Right atrium auricular region (tissue), 2 donors: Measurements from ENCODE around the gene FXYD6. TPM values are rescaled to one million over a fixed set of nuclear protein-coding genes. Genes with fewer than 3 reads are reported as not detected.

Experiments used
- DNase-seq: peaks from one replicate; pipeline ENCODE4 v3.0.0-alpha.2; 2019; ENCODE audit warnings: low spot score
- H3K27ac ChIP-seq, 2 donors: fragments of 200-600 bp; sonication (generic); 1 replicate in 1 of 2; 2 replicates in 1 of 2; pipeline ENCODE4 v1.5.1; 2016 to 2019
- H3K27me3 ChIP-seq, 2 donors: fragments of 200-600 bp; sonication (generic); one replicate each; pipeline versions ENCODE4 v1.5.1 to v1.6.0; 2017 to 2019
- H3K36me3 ChIP-seq: fragments of 200-600 bp; sonication (generic); one replicate; pipeline ENCODE4 v1.5.1; 2016
- H3K4me1 ChIP-seq, 2 donors: fragments of 200-600 bp; sonication (generic); one replicate each; pipeline versions ENCODE4 v1.5.1 to v1.6.0; 2017 to 2019
- H3K4me3 ChIP-seq, 2 donors: fragments of 200-600 bp; sonication (generic); 1 replicate in 1 of 2; 2 replicates in 1 of 2; pipeline ENCODE4 v1.5.1; 2017 to 2019; ENCODE audit warnings: mild to moderate bottlenecking in 1 of 2, moderate library complexity in 1 of 2
- H3K9me3 ChIP-seq, 2 donors: fragments of 200-600 bp; sonication (generic); one replicate each; pipeline ENCODE4 v1.5.1; 2019
- total RNA-seq, 2 donors: library from RNA; depleted of rRNA; stranded (reverse); fragments of >200 nt; gene quantifications; one replicate each; pipeline ENCODE4 v1.1.0, GENCODE V29; 2016
- TF ChIP-seq, protein P1 (sequence below), 2 donors: fragments of 200-600 bp; sonication (generic); IDR thresholded peaks; one replicate each; pipeline ENCODE4 v1.5.1; 2019; ENCODE audit warnings: antibody characterized with exemption in 2 of 2

The FXYD6 gene
- total RNA-seq, 2 donors from 2014 or later = 28.6 to 42.6 TPM

DNA sequence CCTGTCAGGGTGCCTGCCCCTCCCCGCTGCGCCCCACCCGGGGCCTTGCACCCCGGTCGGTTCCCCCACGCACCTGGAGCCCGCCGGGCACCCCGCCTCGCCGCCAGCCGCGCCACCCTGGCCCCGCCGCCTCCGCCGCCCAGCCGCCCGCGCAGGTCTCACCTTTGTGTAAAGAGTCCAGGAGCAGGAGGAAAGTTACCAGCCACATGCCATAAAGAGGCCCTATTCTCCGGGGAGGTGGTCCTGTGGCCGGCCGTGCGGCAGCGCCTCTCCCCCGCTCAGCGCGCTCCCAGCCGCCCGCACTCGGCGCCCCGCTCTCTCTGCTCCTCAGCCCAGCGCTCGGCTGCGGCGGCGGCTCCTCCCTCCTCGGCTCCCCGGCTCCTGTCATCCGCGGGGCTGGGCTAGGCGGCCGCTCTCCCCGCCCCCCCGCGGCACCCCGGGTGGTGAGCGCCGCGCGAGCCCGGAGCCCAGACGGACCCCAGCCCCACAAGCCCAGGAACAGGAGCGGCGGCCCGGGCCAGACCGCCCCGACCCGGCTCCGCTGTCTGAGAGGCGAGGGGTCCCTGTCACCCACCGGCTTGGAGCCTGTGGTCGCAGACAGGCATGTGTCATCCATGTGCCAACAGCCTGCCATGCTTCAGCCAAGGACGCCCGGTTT lies 79.5 kb downstream of the FXYD6 start, which contains the start of gene DSCAML1:
Gene DSCAML1, minus strand, starts transcription at position 345 of the 658 bp plus-strand sequence. Its CDS starts 137 bp downstream, at position 208.
- Histone ChIP-seq H3K4me3 (peak within 1 kb of the TSS; percentile 6 to 47), H3K4me1 (peaks cover 0 to 18% of the 10 kb centered on the region in 2 donors), H3K9me3 (no peaks in the 10 kb centered on the region), H3K36me3 (no peaks in the 10 kb centered on the region), H3K27me3 (peaks cover 0 to 18% of the 10 kb centered on the region in 2 donors), H3K27ac (no peak within 1 kb of the TSS)
- no peak for DNase-seq
- TF ChIP-seq, protein P1, sequence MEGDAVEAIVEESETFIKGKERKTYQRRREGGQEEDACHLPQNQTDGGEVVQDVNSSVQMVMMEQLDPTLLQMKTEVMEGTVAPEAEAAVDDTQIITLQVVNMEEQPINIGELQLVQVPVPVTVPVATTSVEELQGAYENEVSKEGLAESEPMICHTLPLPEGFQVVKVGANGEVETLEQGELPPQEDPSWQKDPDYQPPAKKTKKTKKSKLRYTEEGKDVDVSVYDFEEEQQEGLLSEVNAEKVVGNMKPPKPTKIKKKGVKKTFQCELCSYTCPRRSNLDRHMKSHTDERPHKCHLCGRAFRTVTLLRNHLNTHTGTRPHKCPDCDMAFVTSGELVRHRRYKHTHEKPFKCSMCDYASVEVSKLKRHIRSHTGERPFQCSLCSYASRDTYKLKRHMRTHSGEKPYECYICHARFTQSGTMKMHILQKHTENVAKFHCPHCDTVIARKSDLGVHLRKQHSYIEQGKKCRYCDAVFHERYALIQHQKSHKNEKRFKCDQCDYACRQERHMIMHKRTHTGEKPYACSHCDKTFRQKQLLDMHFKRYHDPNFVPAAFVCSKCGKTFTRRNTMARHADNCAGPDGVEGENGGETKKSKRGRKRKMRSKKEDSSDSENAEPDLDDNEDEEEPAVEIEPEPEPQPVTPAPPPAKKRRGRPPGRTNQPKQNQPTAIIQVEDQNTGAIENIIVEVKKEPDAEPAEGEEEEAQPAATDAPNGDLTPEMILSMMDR (IDR thresholded peaks at IDR 0.05) = no peak

- DNase-seq = no peak
- H3K27ac ChIP-seq = no peak overlapping the region
- peaks cover 0 to 18% of the 10 kb centered on the region in 2 donors for H3K27me3 ChIP-seq
- TF ChIP-seq, protein P1 (IDR thresholded peaks at IDR 0.05) = no peak
- no peaks in the 10 kb centered on the region for H3K36me3 ChIP-seq
- H3K4me1 ChIP-seq = peaks cover 0 to 18% of the 10 kb centered on the region in 2 donors
- no peaks in the 10 kb centered on the region for H3K9me3 ChIP-seq
- peak overlapping the region; percentile 6 to 47 for H3K4me3 ChIP-seq
Observed at GRCh38 chr11:117796456-117796871, 80.0 kb downstream of the FXYD6 start.

DNA sequence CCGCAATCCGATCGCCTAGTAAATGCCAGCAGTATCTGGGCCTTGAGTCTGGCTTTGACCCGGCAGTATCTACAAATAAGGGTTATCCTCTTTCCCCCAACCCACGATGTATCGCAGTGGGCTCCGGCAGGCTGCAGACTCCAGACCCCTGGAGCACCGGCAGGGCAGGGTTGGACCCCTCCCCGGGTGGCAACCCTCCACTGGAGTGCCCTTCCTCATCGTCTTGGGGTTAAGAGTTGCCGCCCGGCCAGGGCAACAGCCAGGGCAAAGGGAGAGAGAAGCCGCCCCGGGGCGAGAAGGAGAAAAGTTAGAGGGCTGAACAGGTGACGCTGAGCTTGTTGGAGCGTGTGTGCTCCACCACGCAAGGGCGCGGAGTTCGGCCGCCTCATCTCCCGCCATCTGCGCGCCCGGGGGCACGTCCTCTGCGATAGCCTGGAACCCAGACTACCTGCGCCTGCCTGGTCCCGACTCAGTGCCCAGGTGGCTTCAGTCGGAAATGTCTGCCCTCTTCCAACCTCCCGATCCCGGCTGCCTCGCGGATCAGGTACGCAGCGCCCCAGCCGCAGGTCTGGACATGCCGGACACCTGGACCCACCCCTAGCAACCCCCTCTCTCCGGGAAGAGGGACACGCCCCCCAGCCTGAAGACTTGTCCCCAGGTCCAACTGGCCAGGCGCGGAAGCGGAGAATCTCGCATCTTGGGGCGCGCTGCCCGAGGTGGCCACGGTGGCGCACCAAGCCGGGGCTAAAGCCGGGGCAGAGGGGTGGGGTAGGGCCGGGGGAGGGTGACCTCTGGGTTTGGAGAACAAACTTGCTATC lies 80.6 kb downstream of the FXYD6 start:
- TF ChIP-seq, protein P1 (IDR thresholded peaks at IDR 0.05) = no peak
- H3K27me3 ChIP-seq = peaks cover 0 to 18% of the 10 kb centered on the region in 2 donors

DNA sequence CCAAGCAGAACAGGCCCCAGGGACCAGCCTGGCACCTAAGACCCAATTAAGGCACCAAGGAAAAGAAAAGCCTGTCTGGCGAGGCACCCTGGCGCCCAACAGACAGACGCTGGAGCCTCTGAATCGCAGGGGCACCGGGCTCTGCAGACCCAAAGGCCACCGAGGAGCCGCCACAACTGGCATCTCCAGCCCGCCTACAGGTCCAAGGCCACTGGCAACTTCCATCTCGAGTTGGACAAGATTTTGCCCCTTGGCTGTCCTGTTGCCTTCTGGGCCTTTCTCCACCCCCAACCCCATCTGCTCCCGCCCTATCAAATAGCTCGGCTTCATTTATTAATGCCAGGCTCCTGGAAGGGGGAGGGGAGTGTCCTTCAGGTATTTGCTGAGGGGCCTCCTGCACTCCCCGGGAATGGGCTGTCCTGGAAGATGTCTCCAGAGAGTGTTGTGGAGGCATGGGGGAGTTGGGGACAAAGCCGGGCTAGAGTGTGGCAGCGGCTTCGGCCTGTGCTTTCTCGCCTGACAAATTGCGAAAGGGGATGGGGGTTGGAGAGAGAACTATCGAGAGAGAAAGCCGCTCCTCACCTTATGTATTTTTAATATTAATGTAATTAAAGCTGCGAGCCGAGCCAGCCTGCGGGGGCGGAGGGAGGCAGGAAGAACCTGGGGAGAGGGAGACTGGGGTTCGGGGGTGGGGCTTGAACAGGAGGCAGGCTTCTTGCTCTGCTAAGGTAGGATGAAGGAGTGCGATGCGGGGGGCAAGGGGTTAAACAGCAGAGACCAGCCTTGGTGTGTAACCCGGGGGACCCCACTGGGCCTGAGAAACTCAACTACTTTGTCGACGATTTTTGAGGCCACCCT lies 81.5 kb downstream of the FXYD6 start:
- no peak for DNase-seq
- H3K4me1 ChIP-seq = peaks cover 0 to 18% of the 10 kb centered on the region in 2 donors
- no peak overlapping the region for H3K27ac ChIP-seq
- peaks cover 0 to 18% of the 10 kb centered on the region in 2 donors for H3K27me3 ChIP-seq
- H3K4me3 ChIP-seq = peak overlapping the region in 1 of 2 donors; percentile 47
- H3K36me3 ChIP-seq = no peaks in the 10 kb centered on the region
- TF ChIP-seq, protein P1 (IDR thresholded peaks at IDR 0.05) = no peak
- H3K9me3 ChIP-seq = no peaks in the 10 kb centered on the region

More for the DNA sequence above, 80.6 kb downstream of the FXYD6 start:
- no peak for DNase-seq
- Histone ChIP-seq H3K27ac (no peak overlapping the region), H3K36me3 (no peaks in the 10 kb centered on the region), H3K9me3 (no peaks in the 10 kb centered on the region), H3K4me1 (peaks cover 0 to 18% of the 10 kb centered on the region in 2 donors), H3K4me3 (peak overlapping the region; percentile 6 to 47)

DNA sequence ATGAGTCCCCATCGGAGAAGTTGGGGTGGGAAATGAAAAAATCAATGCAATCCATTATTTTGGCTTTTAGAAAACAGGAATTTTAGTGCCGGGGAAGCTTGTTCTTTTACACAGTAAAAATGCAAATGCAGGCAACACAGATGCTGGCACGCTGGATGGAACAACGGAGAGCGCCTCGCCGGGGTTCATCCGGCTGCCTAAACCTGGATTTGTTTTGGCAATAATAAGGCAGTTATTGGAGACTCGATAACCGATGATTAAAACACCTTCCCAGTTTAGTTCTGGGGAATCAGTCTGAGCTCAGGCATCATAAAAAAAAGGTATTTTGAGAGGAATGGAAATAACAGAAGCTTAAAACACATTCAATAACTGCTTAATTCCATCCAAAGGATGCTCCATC lies 82.3 kb downstream of the FXYD6 start:
- Histone ChIP-seq H3K27me3 (peaks cover 0 to 18% of the 10 kb centered on the region in 2 donors), H3K4me3 (no peak overlapping the region), H3K4me1 (peaks cover 0 to 18% of the 10 kb centered on the region in 2 donors), H3K9me3 (no peaks in the 10 kb centered on the region), H3K27ac (no peak overlapping the region), H3K36me3 (no peaks in the 10 kb centered on the region)
- no peak for DNase-seq
- TF ChIP-seq, protein P1 (IDR thresholded peaks at IDR 0.05) = no peak
